Right atrium auricular region (tissue), 2 donors: ENCODE results near the gene RAB4A. TPM values are rescaled to one million over a fixed set of nuclear protein-coding genes. Genes with fewer than 3 reads are reported as not detected.

Source experiments
- DNase-seq: peaks from one replicate; pipeline ENCODE4 v3.0.0-alpha.2; 2019; ENCODE audit warnings: low spot score
- H3K27ac ChIP-seq, 2 donors: fragments of 200-600 bp; sonication (generic); 1 replicate in 1 of 2; 2 replicates in 1 of 2; pipeline ENCODE4 v1.5.1; 2016 to 2019
- H3K27me3 ChIP-seq, 2 donors: fragments of 200-600 bp; sonication (generic); one replicate each; pipeline versions ENCODE4 v1.5.1 to v1.6.0; 2017 to 2019
- H3K36me3 ChIP-seq: fragments of 200-600 bp; sonication (generic); one replicate; pipeline ENCODE4 v1.5.1; 2016
- H3K4me1 ChIP-seq, 2 donors: fragments of 200-600 bp; sonication (generic); one replicate each; pipeline versions ENCODE4 v1.5.1 to v1.6.0; 2017 to 2019
- H3K4me3 ChIP-seq, 2 donors: fragments of 200-600 bp; sonication (generic); 1 replicate in 1 of 2; 2 replicates in 1 of 2; pipeline ENCODE4 v1.5.1; 2017 to 2019; ENCODE audit warnings: mild to moderate bottlenecking in 1 of 2, moderate library complexity in 1 of 2
- H3K9me3 ChIP-seq, 2 donors: fragments of 200-600 bp; sonication (generic); one replicate each; pipeline ENCODE4 v1.5.1; 2019
- total RNA-seq, 2 donors: library from RNA; depleted of rRNA; stranded (reverse); fragments of >200 nt; gene quantifications; one replicate each; pipeline ENCODE4 v1.1.0, GENCODE V29; 2016
- TF ChIP-seq, protein P1 (sequence below), 2 donors: fragments of 200-600 bp; sonication (generic); IDR thresholded peaks; one replicate each; pipeline ENCODE4 v1.5.1; 2019; ENCODE audit warnings: antibody characterized with exemption in 2 of 2

Gene RAB4A
- total RNA-seq, 2 donors from 2014 or later, result 44.4 to 60.8 TPM

DNA sequence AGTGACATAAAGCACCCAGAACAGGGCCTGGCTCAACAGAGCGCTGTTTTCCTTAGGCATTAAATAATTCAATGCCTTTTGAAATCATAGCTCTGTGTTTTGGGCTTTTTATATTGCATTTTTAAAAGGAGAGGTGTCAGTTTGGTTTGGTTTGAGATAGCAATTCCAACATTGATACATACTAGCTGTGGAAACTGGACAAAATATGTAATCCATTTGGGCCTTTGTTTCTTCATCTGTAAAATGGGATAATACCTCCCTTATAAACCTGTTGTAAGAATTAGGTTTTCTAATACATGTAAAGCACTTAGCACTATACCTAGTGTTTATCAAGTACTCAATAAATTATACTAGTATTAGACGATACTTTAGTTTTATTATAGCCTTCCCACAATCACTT, 8.7 kb upstream of the RAB4A start:
- no peak for DNase-seq
- Histone ChIP-seq H3K36me3 (no peaks in the 10 kb centered on the region), H3K9me3 (no peaks in the 10 kb centered on the region), H3K4me1 (peaks cover 0 to 6% of the 10 kb centered on the region in 2 donors), H3K27me3 (no peaks in the 10 kb centered on the region), H3K27ac (no peak overlapping the region), H3K4me3 (no peak overlapping the region)
- TF ChIP-seq, protein P1, sequence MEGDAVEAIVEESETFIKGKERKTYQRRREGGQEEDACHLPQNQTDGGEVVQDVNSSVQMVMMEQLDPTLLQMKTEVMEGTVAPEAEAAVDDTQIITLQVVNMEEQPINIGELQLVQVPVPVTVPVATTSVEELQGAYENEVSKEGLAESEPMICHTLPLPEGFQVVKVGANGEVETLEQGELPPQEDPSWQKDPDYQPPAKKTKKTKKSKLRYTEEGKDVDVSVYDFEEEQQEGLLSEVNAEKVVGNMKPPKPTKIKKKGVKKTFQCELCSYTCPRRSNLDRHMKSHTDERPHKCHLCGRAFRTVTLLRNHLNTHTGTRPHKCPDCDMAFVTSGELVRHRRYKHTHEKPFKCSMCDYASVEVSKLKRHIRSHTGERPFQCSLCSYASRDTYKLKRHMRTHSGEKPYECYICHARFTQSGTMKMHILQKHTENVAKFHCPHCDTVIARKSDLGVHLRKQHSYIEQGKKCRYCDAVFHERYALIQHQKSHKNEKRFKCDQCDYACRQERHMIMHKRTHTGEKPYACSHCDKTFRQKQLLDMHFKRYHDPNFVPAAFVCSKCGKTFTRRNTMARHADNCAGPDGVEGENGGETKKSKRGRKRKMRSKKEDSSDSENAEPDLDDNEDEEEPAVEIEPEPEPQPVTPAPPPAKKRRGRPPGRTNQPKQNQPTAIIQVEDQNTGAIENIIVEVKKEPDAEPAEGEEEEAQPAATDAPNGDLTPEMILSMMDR (IDR thresholded peaks at IDR 0.05), result no peak

DNA sequence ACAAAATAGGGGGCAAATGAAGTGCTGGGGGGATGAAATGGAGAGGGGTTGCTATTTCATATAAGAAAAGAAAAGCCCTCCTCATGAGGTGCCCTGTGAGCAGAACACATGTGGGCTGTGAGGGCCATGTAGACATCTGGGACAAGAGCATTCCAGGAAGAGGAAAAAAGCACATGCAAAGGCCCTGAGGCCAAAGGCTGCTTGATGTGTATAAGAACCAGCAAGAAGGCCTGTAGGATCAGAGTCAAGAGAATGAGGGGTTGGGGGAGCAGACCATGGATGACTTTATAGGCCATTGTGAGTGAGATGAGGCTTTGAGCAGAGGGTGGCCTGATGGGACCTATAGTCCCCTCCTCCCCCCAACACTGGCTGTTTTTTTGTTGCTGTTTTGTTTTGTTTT, 7.7 kb upstream of the RAB4A start:
- H3K27me3 ChIP-seq, result no peaks in the 10 kb centered on the region
- no peak overlapping the region for H3K27ac ChIP-seq
- peaks cover 0 to 2% of the 10 kb centered on the region in 2 donors for H3K4me1 ChIP-seq
- no peaks in the 10 kb centered on the region for H3K36me3 ChIP-seq
- TF ChIP-seq, protein P1 (IDR thresholded peaks at IDR 0.05), result no peak
- DNase-seq, result no peak
- no peak overlapping the region for H3K4me3 ChIP-seq
- no peaks in the 10 kb centered on the region for H3K9me3 ChIP-seq

DNA sequence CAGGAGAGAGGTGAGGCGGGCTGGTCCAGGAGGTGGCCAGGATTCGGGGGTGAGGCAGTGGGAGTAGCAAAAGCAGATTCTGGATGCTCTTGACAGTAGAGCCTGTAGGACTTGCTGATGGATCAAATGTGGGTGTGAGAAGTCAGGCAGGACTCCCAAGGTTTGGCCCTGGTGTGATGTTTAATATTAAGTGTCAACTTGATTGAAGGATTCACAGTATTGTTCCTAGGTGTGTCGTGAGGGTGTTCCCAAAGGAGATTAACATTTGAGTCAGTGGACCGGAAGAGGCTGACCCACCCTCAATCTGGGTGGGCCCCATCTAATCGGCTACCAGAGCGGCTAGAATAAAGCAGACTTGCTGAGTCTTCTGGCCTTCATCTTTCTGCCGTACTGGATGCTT, 6.8 kb upstream of the RAB4A start:
- Histone ChIP-seq H3K36me3 (no peaks in the 10 kb centered on the region), H3K4me3 (no peak overlapping the region), H3K27me3 (no peaks in the 10 kb centered on the region), H3K4me1 (no peaks in the 10 kb centered on the region), H3K27ac (no peak overlapping the region), H3K9me3 (no peaks in the 10 kb centered on the region)
- TF ChIP-seq, protein P1 (IDR thresholded peaks at IDR 0.05), result no peak
- no peak for DNase-seq

DNA sequence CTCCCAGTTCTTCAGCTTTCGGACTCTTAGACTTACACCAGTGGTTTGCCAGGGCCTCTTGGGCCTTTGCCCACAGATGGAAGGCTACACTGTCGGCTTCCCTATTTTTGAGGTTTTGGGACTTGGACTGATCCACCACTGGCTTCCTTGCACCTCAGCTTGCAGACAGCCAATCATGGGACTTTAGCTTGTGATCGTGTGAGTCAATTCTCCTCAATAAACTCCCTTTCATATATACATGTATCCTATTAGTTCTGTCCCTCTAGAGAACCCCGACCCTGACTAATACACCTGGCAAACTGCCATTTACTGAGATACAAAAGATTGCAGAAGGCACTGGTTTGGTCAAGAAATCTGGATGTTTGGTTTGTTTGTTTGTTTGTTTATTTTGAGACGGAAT, 6.4 kb upstream of the RAB4A start:
- H3K4me3 ChIP-seq, result no peak overlapping the region
- TF ChIP-seq, protein P1 (IDR thresholded peaks at IDR 0.05), result no peak
- no peaks in the 10 kb centered on the region for H3K27me3 ChIP-seq
- H3K9me3 ChIP-seq, result no peaks in the 10 kb centered on the region
- H3K36me3 ChIP-seq, result no peaks in the 10 kb centered on the region
- DNase-seq, result no peak
- H3K4me1 ChIP-seq, result peaks cover 0 to 3% of the 10 kb centered on the region in 2 donors
- no peak overlapping the region for H3K27ac ChIP-seq

DNA sequence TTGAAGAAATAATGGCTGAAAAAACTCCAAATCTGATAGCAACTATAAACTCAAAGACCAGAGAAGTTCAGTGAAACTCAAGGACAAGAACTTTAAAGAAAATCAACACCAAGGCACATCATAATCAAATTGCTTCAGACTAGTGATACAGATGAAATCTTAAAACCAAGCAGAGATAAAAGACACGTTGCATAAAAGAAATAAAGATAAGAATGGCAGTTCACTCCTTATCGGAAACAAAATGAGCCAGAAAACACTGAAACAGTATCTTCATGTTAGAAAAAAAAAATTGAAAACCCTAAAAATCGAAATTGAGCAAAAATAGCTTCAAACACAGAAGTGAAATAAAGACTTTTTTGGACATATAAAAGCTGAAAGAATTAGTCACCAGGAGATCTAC, 4.6 kb upstream of the RAB4A start:
- H3K4me3 ChIP-seq, result no peak overlapping the region
- TF ChIP-seq, protein P1 (IDR thresholded peaks at IDR 0.05), result no peak
- H3K27ac ChIP-seq, result no peak overlapping the region
- peaks cover 0 to 14% of the 10 kb centered on the region in 2 donors for H3K4me1 ChIP-seq
- no peaks in the 10 kb centered on the region for H3K9me3 ChIP-seq
- no peaks in the 10 kb centered on the region for H3K36me3 ChIP-seq
- DNase-seq, result no peak
- no peaks in the 10 kb centered on the region for H3K27me3 ChIP-seq

DNA sequence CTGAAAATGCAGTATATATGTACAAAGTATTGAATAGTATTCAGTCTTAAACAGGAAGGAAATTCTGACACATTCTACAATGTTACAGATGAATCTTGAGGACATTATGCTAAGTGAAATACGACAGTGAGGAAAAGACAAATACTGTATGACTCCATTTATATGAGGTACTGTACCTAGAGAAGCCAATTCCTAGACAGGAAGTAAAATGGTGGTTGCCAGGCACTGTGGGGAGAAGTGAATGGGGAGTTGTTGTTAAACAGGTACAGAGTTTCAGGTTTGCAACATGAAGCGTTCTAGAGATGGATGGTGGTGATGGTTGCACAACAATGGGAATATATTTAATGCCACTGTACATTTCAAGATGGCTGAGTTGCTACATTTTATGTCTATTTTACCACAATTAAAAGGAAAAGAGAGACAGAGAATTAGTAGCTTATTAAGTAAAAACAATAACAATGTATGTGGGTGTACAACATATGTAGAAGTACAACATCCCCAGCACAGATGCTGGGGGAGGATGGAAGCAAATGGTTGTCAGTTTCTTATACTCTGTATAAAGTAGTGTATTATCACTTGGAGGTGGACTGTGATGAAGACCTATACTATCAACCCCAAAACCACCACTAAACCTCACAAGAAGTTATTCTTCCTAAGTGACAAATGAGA, 3.9 kb upstream of the RAB4A start:
- no peaks in the 10 kb centered on the region for H3K27me3 ChIP-seq
- no peak for DNase-seq
- H3K36me3 ChIP-seq, result no peaks in the 10 kb centered on the region
- H3K27ac ChIP-seq, result no peak overlapping the region
- H3K4me3 ChIP-seq, result no peak overlapping the region
- H3K9me3 ChIP-seq, result no peaks in the 10 kb centered on the region
- TF ChIP-seq, protein P1 (IDR thresholded peaks at IDR 0.05), result no peak
- H3K4me1 ChIP-seq, result peaks cover 0 to 16% of the 10 kb centered on the region in 2 donors
